K562 (cell line): ENCODE results near the gene DISC1. TPM values are rescaled to one million over a fixed set of nuclear protein-coding genes. Genes with fewer than 3 reads are reported as not detected.

ENCODE experiments used
- CLOCK ChIP-seq: fragments of 250-450 bp; sonication (Bioruptor Pico); IDR thresholded peaks from 2 replicates; pipeline ENCODE4 v1.4.0; 2020; ENCODE audit warnings: mild to moderate bottlenecking, moderate library complexity, borderline replicate concordance
- DNMT1 ChIP-seq: fragments of 450-650 bp; IDR thresholded peaks from 2 replicates; pipeline ENCODE4 v1.6.1; 2016; ENCODE audit warnings: antibody characterized with exemption, mild to moderate bottlenecking
- KAT8 ChIP-seq: fragments of 450-650 bp; IDR thresholded peaks from 2 replicates; pipeline ENCODE4 v1.6.1; 2016; ENCODE audit warnings: low read depth, mild to moderate bottlenecking
- ZBED1 ChIP-seq: IDR thresholded peaks from 2 replicates; pipeline ENCODE4 v1.6.1; 2014
- ZNF407 ChIP-seq: fragments of 450-650 bp; IDR thresholded peaks from 2 replicates; pipeline ENCODE4 v1.6.1; 2016; ENCODE audit warnings: low read depth
- ZNF592 ChIP-seq: fragments of 450-650 bp; IDR thresholded peaks from 2 replicates; pipeline ENCODE4 v1.6.1; 2017; ENCODE audit warnings: antibody characterized with exemption, mild to moderate bottlenecking
- polyA plus RNA-seq, 8 experiments: library from polyadenylated mRNA; depleted of rRNA in 4 of 8; stranded (reverse) in 5 of 8; unstranded in 3 of 8; fragments of >200 nt; fragmentation: Nextera tagmentation in 2 of 8; fragmentation: Illumina TruSeq in 1 of 8; extraction: Ambion mirVana in 2 of 8; extraction: Trizol in 1 of 8; gene quantifications; 2 replicates each; pipeline versions ENCODE4 v1.2.1 to v1.2.3, GENCODE V29; 2011 to 2014; ENCODE audit warnings: inconsistent platforms in 1 of 8, missing spikeins in 1 of 8
- total RNA-seq, 7 experiments: library from RNA; depleted of rRNA in 6 of 7; stranded (reverse); fragments of >200 nt in 6 of 7; fragmentation: Illumina TruSeq in 2 of 7; extraction: Trizol in 2 of 7; gene quantifications; 2 replicates each; pipeline versions ENCODE4 v1.2.1 to v1.2.3, GENCODE V29; 2011 to 2021; ENCODE audit warnings: low replicate concordance in 1 of 7

Gene DISC1
- total and polyA plus RNA-seq, 9 of the 15 experiments (the other 6 are each of a cell fraction or from before 2014, with no cell fraction given) = 0.01 to 0.11 (median 0.08) TPM; not detected in 1

- no peak for TF ChIP-seq ZNF407
- no peak for TF ChIP-seq KAT8
- no peak for TF ChIP-seq ZNF592
- no peak for TF ChIP-seq CLOCK (CRISPR knock-in tag)
- no peak for TF ChIP-seq ZBED1
- no peak for TF ChIP-seq DNMT1
Observed at GRCh38 chr1:231878737-231879136, 252.1 kb downstream of the DISC1 start (continued).
